Loucy (cell line): ENCODE measurements around the gene MET.

Experiments
- H2AFZ ChIP-seq: fragments of 200-600 bp; sonication (generic); 2 replicates; pipeline ENCODE4 v1.6.0; 2016; ENCODE audit warnings: antibody characterized with exemption, mild to moderate bottlenecking, low read length, moderate library complexity
- H3F3A ChIP-seq: fragments of 200-600 bp; 2 replicates; pipeline ENCODE4 v1.6.0; 2016; ENCODE audit warnings: antibody characterized with exemption, low read depth, mild to moderate bottlenecking
- H3K27me3 ChIP-seq: fragments of 200-600 bp; sonication (generic); 2 replicates; pipeline ENCODE4 v1.6.1; 2014; ENCODE audit warnings: low read length, mild to moderate bottlenecking; ENCODE audit not compliant: insufficient read depth, poor library complexity, severe bottlenecking
- H3K36me3 ChIP-seq: fragments of 200-600 bp; sonication (generic); 2 replicates; pipeline ENCODE4 v1.6.1; 2016; ENCODE audit warnings: low read length; ENCODE audit not compliant: insufficient read depth
- H3K4me1 ChIP-seq: fragments of 200-600 bp; sonication (generic); 2 replicates; pipeline ENCODE4 v1.5.1; 2014; ENCODE audit warnings: low read length, mild to moderate bottlenecking; ENCODE audit not compliant: insufficient read depth, poor library complexity, severe bottlenecking
- H3K4me2 ChIP-seq: fragments of 200-600 bp; sonication (generic); 2 replicates; pipeline ENCODE4 v1.6.0; 2014; ENCODE audit warnings: antibody characterized with exemption, low read length, low read depth, mild to moderate bottlenecking; ENCODE audit not compliant: poor library complexity, severe bottlenecking
- H3K4me3 ChIP-seq: fragments of 200-600 bp; sonication (generic); 2 replicates; pipeline ENCODE4 v1.5.1; 2014; ENCODE audit warnings: low read length, mild to moderate bottlenecking, mixed read lengths; ENCODE audit not compliant: poor library complexity, severe bottlenecking
- H3K79me2 ChIP-seq: fragments of 200-600 bp; sonication (generic); 2 replicates; pipeline ENCODE4 v1.6.1; 2014; ENCODE audit warnings: low read length; ENCODE audit not compliant: insufficient read depth
- H3K9ac ChIP-seq: fragments of 200-600 bp; sonication (generic); 2 replicates; pipeline ENCODE4 v1.6.0; 2014; ENCODE audit warnings: mild to moderate bottlenecking, low read depth, low read length, moderate library complexity; ENCODE audit not compliant: poor library complexity, severe bottlenecking
- H3K9me2 ChIP-seq: fragments of 200-600 bp; sonication (generic); replicated peaks from 2 replicates; pipeline ENCODE4 v1.6.1; 2016; ENCODE audit warnings: low read depth, low read length, mixed read lengths
- H3K9me3 ChIP-seq: fragments of 200-600 bp; sonication (generic); 2 replicates; pipeline ENCODE4 v1.6.1; 2014; ENCODE audit warnings: mild to moderate bottlenecking, antibody characterized with exemption, low read length, low read depth; ENCODE audit not compliant: insufficient read depth
- H4K20me1 ChIP-seq: fragments of 200-600 bp; sonication (generic); 2 replicates; pipeline ENCODE4 v1.6.0; 2014; ENCODE audit warnings: antibody characterized with exemption, low read length, mild to moderate bottlenecking; ENCODE audit not compliant: insufficient read depth, poor library complexity, severe bottlenecking
- EZH2phosphoT487 ChIP-seq: fragments of 200-600 bp; IDR thresholded peaks from 2 replicates; pipeline ENCODE4 v1.6.1; 2018; ENCODE audit warnings: antibody characterized with exemption, mild to moderate bottlenecking, moderate library complexity, borderline replicate concordance
- TF ChIP-seq, protein P1 (sequence below): fragments of 200-600 bp; sonication (generic); conservative IDR thresholded peaks from 2 replicates; pipeline ENCODE4 v1.5.1; 2014; ENCODE audit warnings: mild to moderate bottlenecking, antibody characterized with exemption, low read length

MET gene

DNA sequence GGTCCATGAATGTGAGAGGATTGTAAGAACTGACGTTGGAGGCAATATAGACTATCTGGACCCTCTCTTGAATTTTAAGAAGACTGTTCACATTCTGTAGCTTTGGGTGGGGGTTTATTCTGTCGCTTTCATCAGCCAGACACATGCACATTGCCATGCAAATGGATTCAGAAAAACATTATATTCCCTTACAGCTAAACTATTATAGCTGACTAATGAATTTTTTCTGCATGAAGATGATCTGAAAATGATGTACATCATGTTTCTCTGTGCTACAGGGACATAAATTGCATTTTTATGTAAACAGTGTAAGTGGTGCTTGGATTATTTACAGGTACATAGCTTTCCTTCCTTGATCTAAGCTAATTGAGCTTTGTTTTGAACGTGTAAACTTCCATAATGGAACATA is 1.5 kb downstream of the MET start:
- H3K9ac ChIP-seq: no peak overlapping the region

DNA sequence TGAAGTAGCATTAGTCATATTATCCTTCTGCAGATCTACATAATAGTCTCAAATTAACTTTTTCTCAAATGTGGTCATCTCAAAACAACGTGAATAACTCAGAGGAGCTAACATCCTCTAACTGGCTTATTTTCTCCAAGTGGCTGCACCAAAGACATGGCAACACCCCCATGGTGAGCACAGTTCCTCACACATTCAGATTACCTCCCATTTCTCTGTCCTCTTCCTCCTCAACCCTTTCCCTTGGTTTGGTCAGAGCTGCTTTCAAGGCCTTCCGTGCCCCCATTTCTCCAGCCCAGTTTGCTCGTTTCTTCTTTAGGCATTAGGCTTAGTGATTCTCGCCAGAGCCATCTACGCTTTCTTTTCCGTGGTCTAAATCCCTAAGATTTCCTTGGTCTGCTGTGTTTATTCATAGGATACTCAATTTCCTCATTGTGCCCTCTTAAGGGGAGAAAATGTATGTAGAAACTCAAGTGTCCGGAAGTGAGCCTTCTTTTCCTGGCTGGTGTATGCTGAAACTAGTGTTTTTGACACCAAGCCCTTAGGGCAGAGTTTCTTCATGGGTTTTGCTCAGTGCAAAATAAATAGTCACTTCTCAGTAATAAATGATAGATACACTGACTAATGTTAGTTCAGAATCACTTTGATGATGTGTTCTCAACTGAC is 2.6 kb downstream of the MET start:
- no peaks in the 10 kb centered on the region for H3K4me1 ChIP-seq
- H3F3A ChIP-seq: no peaks in the 10 kb centered on the region
- TF ChIP-seq, protein P1, sequence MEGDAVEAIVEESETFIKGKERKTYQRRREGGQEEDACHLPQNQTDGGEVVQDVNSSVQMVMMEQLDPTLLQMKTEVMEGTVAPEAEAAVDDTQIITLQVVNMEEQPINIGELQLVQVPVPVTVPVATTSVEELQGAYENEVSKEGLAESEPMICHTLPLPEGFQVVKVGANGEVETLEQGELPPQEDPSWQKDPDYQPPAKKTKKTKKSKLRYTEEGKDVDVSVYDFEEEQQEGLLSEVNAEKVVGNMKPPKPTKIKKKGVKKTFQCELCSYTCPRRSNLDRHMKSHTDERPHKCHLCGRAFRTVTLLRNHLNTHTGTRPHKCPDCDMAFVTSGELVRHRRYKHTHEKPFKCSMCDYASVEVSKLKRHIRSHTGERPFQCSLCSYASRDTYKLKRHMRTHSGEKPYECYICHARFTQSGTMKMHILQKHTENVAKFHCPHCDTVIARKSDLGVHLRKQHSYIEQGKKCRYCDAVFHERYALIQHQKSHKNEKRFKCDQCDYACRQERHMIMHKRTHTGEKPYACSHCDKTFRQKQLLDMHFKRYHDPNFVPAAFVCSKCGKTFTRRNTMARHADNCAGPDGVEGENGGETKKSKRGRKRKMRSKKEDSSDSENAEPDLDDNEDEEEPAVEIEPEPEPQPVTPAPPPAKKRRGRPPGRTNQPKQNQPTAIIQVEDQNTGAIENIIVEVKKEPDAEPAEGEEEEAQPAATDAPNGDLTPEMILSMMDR: no peak
- TF ChIP-seq EZH2phosphoT487: no peak
- no peaks in the 10 kb centered on the region for H3K9me3 ChIP-seq
- no peak overlapping the region for H3K4me2 ChIP-seq
- no peaks in the 10 kb centered on the region for H3K27me3 ChIP-seq
- no peaks in the 10 kb centered on the region for H4K20me1 ChIP-seq
- H3K36me3 ChIP-seq: no peaks in the 10 kb centered on the region
- H3K4me3 ChIP-seq: no peak overlapping the region
- H3K9me2 ChIP-seq: no peaks in the 10 kb centered on the region
- H3K9ac ChIP-seq: no peak overlapping the region
- no peak overlapping the region for H2AFZ ChIP-seq
- H3K79me2 ChIP-seq: no peaks in the 10 kb centered on the region

More for the DNA sequence above, 1.5 kb downstream of the MET start:
- H3K4me1 ChIP-seq: no peaks in the 10 kb centered on the region
- H3K9me3 ChIP-seq: no peaks in the 10 kb centered on the region
- no peak overlapping the region for H2AFZ ChIP-seq
- no peaks in the 10 kb centered on the region for H3K9me2 ChIP-seq
- no peaks in the 10 kb centered on the region for H3F3A ChIP-seq
- H3K27me3 ChIP-seq: no peaks in the 10 kb centered on the region
- TF ChIP-seq, protein P1: no peak
- no peak for TF ChIP-seq EZH2phosphoT487
- H3K4me3 ChIP-seq: no peak overlapping the region
- no peaks in the 10 kb centered on the region for H3K79me2 ChIP-seq
- H3K36me3 ChIP-seq: no peaks in the 10 kb centered on the region
- H3K4me2 ChIP-seq: no peak overlapping the region
- H4K20me1 ChIP-seq: no peaks in the 10 kb centered on the region

DNA sequence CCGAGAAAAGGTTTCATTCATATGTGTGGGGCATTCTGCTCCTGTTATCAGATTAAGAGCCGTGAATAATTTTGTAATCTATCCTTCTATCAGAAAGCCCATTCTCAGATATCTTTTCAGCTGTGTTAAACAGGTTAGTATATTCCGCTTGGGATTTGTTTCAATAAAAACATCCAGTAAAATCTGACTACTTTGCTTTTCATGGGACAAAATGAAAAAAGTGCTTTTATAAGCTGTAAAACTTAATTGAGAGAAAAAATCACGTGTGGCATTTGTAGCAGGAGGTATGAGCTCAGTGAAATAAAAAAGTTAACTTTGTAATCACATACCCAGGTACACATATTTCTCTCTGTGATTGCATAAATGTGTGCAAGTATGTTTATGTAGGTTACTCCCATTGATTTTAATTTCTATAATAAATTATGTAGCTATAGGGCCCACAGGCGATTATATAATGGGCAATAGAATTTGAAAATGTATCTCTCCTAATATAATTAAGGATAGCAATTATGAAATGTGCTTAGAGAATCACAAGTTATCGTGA is 3.9 kb downstream of the MET start:
- no peak for TF ChIP-seq EZH2phosphoT487
- TF ChIP-seq, protein P1: no peak
- Histone ChIP-seq H3K4me1 (no peaks in the 10 kb centered on the region), H3K79me2 (no peaks in the 10 kb centered on the region), H3K9me2 (no peaks in the 10 kb centered on the region), H3K9ac (no peak overlapping the region), H4K20me1 (no peaks in the 10 kb centered on the region), H3K27me3 (no peaks in the 10 kb centered on the region), H3K9me3 (no peaks in the 10 kb centered on the region), H3K4me3 (no peak overlapping the region), H3K4me2 (no peak overlapping the region), H3K36me3 (no peaks in the 10 kb centered on the region), H3F3A (no peaks in the 10 kb centered on the region), H2AFZ (no peak overlapping the region)
